Measurements from ENCODE around the gene ZHX3. TPM values are rescaled to one million over a fixed set of nuclear protein-coding genes. Genes with fewer than 3 reads are reported as not detected.

Gene ZHX3
- total RNA-seq, 1 experiment from 2014 or later, result 9.6 TPM

DNA sequence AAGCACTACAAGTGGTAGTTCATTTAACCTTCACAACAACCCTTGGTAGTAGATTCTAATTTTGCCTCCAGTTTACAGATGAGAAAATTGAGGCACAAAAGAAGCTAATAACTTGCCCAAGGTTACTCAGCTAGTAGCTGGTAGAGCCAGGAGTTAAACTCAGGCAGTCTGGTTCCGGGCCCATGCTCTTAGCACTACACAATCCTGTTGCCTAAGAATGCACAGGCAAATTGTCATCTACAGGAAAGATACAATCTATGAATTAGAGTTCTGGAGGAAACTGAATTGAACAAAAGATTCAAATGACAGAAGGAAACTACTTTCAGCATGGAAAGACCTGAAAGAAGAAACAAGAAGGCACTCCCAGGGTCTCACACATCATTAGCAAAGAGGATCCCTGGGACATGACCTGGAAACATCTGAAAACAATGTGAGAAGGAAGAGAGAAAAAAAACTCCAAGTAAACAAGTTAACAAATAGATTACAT lies 56.8 kb downstream of the ZHX3 start:
- Mint-ChIP-seq H3K36me3 (no peaks in the 10 kb centered on the region), H3K27me3 (ENCODE audit: low read depth) (no peaks in the 10 kb centered on the region)
- CTCF ChIA-PET, result interaction anchor here (0.9 to 1.1 kb wide), 2 partner anchors 68 to 80 kb away, joined by 3 to 4 read pairs; partner anchors contain the start of gene LPIN3

DNA sequence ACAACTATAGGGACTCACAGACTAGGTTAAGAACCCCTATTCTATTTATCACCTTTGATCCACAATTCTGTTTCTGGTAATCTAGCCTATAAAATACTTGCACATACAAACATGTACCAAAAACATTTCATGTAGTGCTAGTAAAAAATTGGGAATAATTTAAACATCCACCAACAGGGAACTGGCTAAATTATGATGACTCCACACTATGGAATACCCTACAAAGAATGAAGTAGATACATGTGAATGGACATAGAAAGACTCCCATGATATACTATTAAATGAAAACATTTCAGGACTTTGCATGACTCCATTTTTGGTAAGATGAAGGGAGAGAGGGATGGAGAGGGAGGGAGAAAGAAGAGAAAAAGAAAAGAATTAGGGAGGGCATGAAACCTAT lies 58.2 kb downstream of the ZHX3 start:
- Mint-ChIP-seq H3K4me1 (no peaks in the 10 kb centered on the region), H3K36me3 (no peaks in the 10 kb centered on the region), H3K4me3 (no peak overlapping the region), H3K27me3 (ENCODE audit: low read depth) (no peaks in the 10 kb centered on the region), H3K27ac (no peak overlapping the region), H3K9me3 (no peaks in the 10 kb centered on the region)
- ChIA-PET CTCF (interaction anchor here (1.5 kb wide), 1 partner anchor 86 kb away, joined by 3 read pairs; no protein-coding TSS in a partner anchor), POLR2A (no interaction called here)
- no peak for DNase-seq (ENCODE audit: low spot score)
- TF ChIP-seq ZNF232 (CRISPR knock-in tag; IDR thresholded peaks at IDR 0.05) (no peak), SMAD3 (CRISPR knock-in tag; IDR thresholded peaks at IDR 0.05; ENCODE audit: borderline replicate concordance) (no peak), ATF1 (CRISPR knock-in tag; IDR thresholded peaks at IDR 0.05) (no peak), HMGA2 (CRISPR knock-in tag; IDR thresholded peaks at IDR 0.05) (no peak)
- TF ChIP-seq, protein P1, sequence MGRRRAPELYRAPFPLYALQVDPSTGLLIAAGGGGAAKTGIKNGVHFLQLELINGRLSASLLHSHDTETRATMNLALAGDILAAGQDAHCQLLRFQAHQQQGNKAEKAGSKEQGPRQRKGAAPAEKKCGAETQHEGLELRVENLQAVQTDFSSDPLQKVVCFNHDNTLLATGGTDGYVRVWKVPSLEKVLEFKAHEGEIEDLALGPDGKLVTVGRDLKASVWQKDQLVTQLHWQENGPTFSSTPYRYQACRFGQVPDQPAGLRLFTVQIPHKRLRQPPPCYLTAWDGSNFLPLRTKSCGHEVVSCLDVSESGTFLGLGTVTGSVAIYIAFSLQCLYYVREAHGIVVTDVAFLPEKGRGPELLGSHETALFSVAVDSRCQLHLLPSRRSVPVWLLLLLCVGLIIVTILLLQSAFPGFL (CRISPR knock-in tag; IDR thresholded peaks at IDR 0.05; ENCODE audit: borderline replicate concordance), result no peak
- TF ChIP-seq, protein P2, sequence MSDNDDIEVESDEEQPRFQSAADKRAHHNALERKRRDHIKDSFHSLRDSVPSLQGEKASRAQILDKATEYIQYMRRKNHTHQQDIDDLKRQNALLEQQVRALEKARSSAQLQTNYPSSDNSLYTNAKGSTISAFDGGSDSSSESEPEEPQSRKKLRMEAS (CRISPR knock-in tag; IDR thresholded peaks at IDR 0.05), result no peak
- TF ChIP-seq, protein P3, sequence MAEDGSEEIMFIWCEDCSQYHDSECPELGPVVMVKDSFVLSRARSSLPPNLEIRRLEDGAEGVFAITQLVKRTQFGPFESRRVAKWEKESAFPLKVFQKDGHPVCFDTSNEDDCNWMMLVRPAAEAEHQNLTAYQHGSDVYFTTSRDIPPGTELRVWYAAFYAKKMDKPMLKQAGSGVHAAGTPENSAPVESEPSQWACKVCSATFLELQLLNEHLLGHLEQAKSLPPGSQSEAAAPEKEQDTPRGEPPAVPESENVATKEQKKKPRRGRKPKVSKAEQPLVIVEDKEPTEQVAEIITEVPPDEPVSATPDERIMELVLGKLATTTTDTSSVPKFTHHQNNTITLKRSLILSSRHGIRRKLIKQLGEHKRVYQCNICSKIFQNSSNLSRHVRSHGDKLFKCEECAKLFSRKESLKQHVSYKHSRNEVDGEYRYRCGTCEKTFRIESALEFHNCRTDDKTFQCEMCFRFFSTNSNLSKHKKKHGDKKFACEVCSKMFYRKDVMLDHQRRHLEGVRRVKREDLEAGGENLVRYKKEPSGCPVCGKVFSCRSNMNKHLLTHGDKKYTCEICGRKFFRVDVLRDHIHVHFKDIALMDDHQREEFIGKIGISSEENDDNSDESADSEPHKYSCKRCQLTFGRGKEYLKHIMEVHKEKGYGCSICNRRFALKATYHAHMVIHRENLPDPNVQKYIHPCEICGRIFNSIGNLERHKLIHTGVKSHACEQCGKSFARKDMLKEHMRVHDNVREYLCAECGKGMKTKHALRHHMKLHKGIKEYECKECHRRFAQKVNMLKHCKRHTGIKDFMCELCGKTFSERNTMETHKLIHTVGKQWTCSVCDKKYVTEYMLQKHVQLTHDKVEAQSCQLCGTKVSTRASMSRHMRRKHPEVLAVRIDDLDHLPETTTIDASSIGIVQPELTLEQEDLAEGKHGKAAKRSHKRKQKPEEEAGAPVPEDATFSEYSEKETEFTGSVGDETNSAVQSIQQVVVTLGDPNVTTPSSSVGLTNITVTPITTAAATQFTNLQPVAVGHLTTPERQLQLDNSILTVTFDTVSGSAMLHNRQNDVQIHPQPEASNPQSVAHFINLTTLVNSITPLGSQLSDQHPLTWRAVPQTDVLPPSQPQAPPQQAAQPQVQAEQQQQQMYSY (CRISPR knock-in tag; IDR thresholded peaks at IDR 0.05), result no peak
- TF ChIP-seq, protein P4, sequence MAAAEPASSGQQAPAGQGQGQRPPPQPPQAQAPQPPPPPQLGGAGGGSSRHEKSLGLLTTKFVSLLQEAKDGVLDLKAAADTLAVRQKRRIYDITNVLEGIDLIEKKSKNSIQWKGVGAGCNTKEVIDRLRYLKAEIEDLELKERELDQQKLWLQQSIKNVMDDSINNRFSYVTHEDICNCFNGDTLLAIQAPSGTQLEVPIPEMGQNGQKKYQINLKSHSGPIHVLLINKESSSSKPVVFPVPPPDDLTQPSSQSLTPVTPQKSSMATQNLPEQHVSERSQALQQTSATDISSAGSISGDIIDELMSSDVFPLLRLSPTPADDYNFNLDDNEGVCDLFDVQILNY (CRISPR knock-in tag; IDR thresholded peaks at IDR 0.05), result no peak
- ATAC-seq, result no peak

More for the DNA sequence above, 56.8 kb downstream of the ZHX3 start:
- Mint-ChIP-seq H3K4me3 (no peak overlapping the region), H3K4me1 (no peaks in the 10 kb centered on the region), H3K9me3 (no peaks in the 10 kb centered on the region), H3K27ac (no peak overlapping the region)
- no peak for ATAC-seq
- TF ChIP-seq NR2C2 (CRISPR knock-in tag; IDR thresholded peaks at IDR 0.05) (no peak), ZNF232 (CRISPR knock-in tag; IDR thresholded peaks at IDR 0.05) (no peak), NR3C1 (CRISPR knock-in tag; conservative IDR thresholded peaks at IDR 0.05; ENCODE audit: low read depth) (no peak)
- TF ChIP-seq, protein P5, sequence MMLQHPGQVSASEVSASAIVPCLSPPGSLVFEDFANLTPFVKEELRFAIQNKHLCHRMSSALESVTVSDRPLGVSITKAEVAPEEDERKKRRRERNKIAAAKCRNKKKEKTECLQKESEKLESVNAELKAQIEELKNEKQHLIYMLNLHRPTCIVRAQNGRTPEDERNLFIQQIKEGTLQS (CRISPR knock-in tag; conservative IDR thresholded peaks at IDR 0.05), result no peak
- TF ChIP-seq, protein P4 (CRISPR knock-in tag; IDR thresholded peaks at IDR 0.05), result no peak
- TF ChIP-seq, protein P6, sequence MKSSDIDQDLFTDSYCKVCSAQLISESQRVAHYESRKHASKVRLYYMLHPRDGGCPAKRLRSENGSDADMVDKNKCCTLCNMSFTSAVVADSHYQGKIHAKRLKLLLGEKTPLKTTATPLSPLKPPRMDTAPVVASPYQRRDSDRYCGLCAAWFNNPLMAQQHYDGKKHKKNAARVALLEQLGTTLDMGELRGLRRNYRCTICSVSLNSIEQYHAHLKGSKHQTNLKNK (CRISPR knock-in tag; IDR thresholded peaks at IDR 0.05), result no peak
- TF ChIP-seq, protein P7, sequence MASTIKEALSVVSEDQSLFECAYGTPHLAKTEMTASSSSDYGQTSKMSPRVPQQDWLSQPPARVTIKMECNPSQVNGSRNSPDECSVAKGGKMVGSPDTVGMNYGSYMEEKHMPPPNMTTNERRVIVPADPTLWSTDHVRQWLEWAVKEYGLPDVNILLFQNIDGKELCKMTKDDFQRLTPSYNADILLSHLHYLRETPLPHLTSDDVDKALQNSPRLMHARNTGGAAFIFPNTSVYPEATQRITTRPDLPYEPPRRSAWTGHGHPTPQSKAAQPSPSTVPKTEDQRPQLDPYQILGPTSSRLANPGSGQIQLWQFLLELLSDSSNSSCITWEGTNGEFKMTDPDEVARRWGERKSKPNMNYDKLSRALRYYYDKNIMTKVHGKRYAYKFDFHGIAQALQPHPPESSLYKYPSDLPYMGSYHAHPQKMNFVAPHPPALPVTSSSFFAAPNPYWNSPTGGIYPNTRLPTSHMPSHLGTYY (CRISPR knock-in tag; IDR thresholded peaks at IDR 0.05), result no peak
- POLR2A ChIA-PET, result interaction anchor here (0.6 kb wide), 1 partner anchor 62 kb away, joined by 3 read pairs; no protein-coding TSS in a partner anchor
- DNase-seq (ENCODE audit: low spot score), result no peak

Measured in WTC11 (cell line).